GM12878 (cell line): Measurements from ENCODE around the gene THSD4.

Experiments
- EZH2 ChIP-seq: IDR thresholded peaks from 2 replicates; pipeline ENCODE4 v1.6.1; 2012; ENCODE audit warnings: low read depth, mild to moderate bottlenecking, control low read depth, inconsistent platforms, low read length, borderline replicate concordance; ENCODE audit not compliant: control insufficient read depth
- HDGF ChIP-seq: fragments of 450-650 bp; IDR thresholded peaks from 2 replicates; pipeline ENCODE4 v1.6.1; 2016; ENCODE audit warnings: antibody characterized with exemption

DNA sequence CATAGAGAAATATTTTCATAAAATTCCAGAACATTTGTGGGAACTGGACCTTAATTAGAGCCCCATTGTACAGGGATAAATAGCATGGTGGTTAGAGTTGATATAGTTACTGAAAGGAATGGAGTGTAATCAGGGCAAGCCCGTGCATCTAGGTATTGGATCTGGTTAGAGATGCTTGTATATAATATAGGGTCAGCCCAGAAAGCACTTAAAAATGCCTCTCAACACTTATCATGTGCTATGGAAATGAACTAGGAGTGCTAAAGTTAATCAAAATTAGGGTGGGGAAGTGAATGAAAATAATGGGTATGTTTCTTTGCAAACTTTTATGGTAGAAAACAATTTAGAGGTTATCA lies 386.8 kb downstream of the THSD4 start:
- TF ChIP-seq EZH2 (no peak), HDGF (no peak)
